Upper lobe of right lung (tissue), 1 donor: ENCODE measurements around the gene GATA2. TPM values are rescaled to one million over a fixed set of nuclear protein-coding genes. Genes with fewer than 3 reads are reported as not detected.

Experiments
- ATAC-seq: fragments of 200-7000 bp; cut with Tn5 transposase; one replicate; pipeline ENCODE4 v1.9.1; 2020; ENCODE audit warnings: mild to moderate bottlenecking, moderate library complexity
- DNase-seq: peaks from one replicate; pipeline ENCODE4 v3.0.0-alpha.2; 2020
- H3K27ac ChIP-seq: fragments of 200-600 bp; one replicate; pipeline ENCODE4 v1.8.0; 2022
- H3K27me3 ChIP-seq: fragments of 200-600 bp; one replicate; pipeline ENCODE4 v1.8.0; 2022; ENCODE audit warnings: mild to moderate bottlenecking
- H3K36me3 ChIP-seq: fragments of 200-600 bp; one replicate; pipeline ENCODE4 v1.8.0; 2022
- H3K4me1 ChIP-seq: fragments of 200-600 bp; one replicate; pipeline ENCODE4 v1.8.0; 2022
- H3K4me3 ChIP-seq: fragments of 200-600 bp; one replicate; pipeline ENCODE4 v1.8.0; 2022; ENCODE audit warnings: mild to moderate bottlenecking
- H3K9me3 ChIP-seq: fragments of 200-600 bp; one replicate; pipeline ENCODE4 v1.8.0; 2022
- CTCF ChIP-seq: fragments of 200-600 bp; IDR thresholded peaks from one replicate; pipeline ENCODE4 v1.8.0; 2022; ENCODE audit warnings: antibody characterized with exemption
- intact Hi-C: fragments of 100-400 bp; cut with DNase I; formaldehyde crosslinking; loops from one replicate; pipeline ENCODE4 v1.11.0; 2022
- total RNA-seq: library from RNA; stranded (reverse); fragmentation: NEBNext Ultra II Directional; extraction: Animal tissue kit (Norgen Biotek cat#: 25700); gene quantifications from one replicate; pipeline ENCODE4 v1.2.1, GENCODE V29; 2021
- donor health status: DM: no; HTN: yes; CAD: no; lungs with severe emphysema.

The GATA2 gene
- total RNA-seq, 1 donor from 2014 or later, result 86.6 TPM

- Histone ChIP-seq H3K9me3 (no peaks in the 10 kb centered on the region), H3K36me3 (no peaks in the 10 kb centered on the region), H3K4me3 (no peak overlapping the region), H3K27me3 (peaks cover 13% of the 10 kb centered on the region), H3K27ac (no peak overlapping the region), H3K4me1 (no peaks in the 10 kb centered on the region)
- ATAC-seq (no peak), DNase-seq (no peak)
- TF ChIP-seq CTCF, result no peak
- intact Hi-C loops, result no loop called here
Observed at GRCh38 chr3:128452120-128452519, 40.9 kb downstream of the GATA2 start.

GRCh38 chr3:128449111-128449638, 43.8 kb downstream of the GATA2 start:
- intact Hi-C loops, result no loop called here
- ATAC-seq, result no peak
- no peaks in the 10 kb centered on the region for H3K36me3 ChIP-seq
- H3K4me3 ChIP-seq, result no peak overlapping the region
- no peak for TF ChIP-seq CTCF
- DNase-seq, result no peak
- H3K27ac ChIP-seq, result no peak overlapping the region
- H3K9me3 ChIP-seq, result no peaks in the 10 kb centered on the region
- H3K4me1 ChIP-seq, result no peaks in the 10 kb centered on the region
- H3K27me3 ChIP-seq, result no peaks in the 10 kb centered on the region

GRCh38 chr3:128448491-128448890, 44.5 kb downstream of the GATA2 start:
- H3K27ac ChIP-seq, result no peak overlapping the region
- H3K27me3 ChIP-seq, result no peaks in the 10 kb centered on the region
- DNase-seq, result no peak
- intact Hi-C loops, result no loop called here
- H3K4me1 ChIP-seq, result no peaks in the 10 kb centered on the region
- no peak for TF ChIP-seq CTCF
- no peak overlapping the region for H3K4me3 ChIP-seq
- no peak for ATAC-seq
- no peaks in the 10 kb centered on the region for H3K36me3 ChIP-seq
- no peaks in the 10 kb centered on the region for H3K9me3 ChIP-seq

GRCh38 chr3:128447561-128448013, 45.4 kb downstream of the GATA2 start:
- intact Hi-C loops, result no loop called here
- Histone ChIP-seq H3K4me1 (no peaks in the 10 kb centered on the region), H3K36me3 (no peaks in the 10 kb centered on the region), H3K9me3 (no peaks in the 10 kb centered on the region), H3K27me3 (no peaks in the 10 kb centered on the region), H3K27ac (no peak overlapping the region), H3K4me3 (no peak overlapping the region)
- TF ChIP-seq CTCF, result no peak
- ATAC-seq (no peak), DNase-seq (no peak)

GRCh38 chr3:128446821-128447220, 46.2 kb downstream of the GATA2 start:
- DNase-seq, result no peak
- intact Hi-C loops, result no loop called here
- Histone ChIP-seq H3K36me3 (no peaks in the 10 kb centered on the region), H3K27me3 (no peaks in the 10 kb centered on the region), H3K4me3 (no peak overlapping the region), H3K4me1 (no peaks in the 10 kb centered on the region), H3K9me3 (no peaks in the 10 kb centered on the region), H3K27ac (no peak overlapping the region)
- ATAC-seq, result no peak
- no peak for TF ChIP-seq CTCF

GRCh38 chr3:128445357-128445756, 47.6 kb downstream of the GATA2 start:
- no peaks in the 10 kb centered on the region for H3K4me1 ChIP-seq
- DNase-seq (no peak), ATAC-seq (no peak)
- H3K27me3 ChIP-seq, result no peaks in the 10 kb centered on the region
- no peaks in the 10 kb centered on the region for H3K9me3 ChIP-seq
- H3K27ac ChIP-seq, result no peak overlapping the region
- no peaks in the 10 kb centered on the region for H3K36me3 ChIP-seq
- intact Hi-C loops, result no loop called here
- no peak overlapping the region for H3K4me3 ChIP-seq
- TF ChIP-seq CTCF, result no peak
